GM21381 (cell line): Measurements from ENCODE around the gene SQOR.
"Not testable (repeated sequence)": the region's sequence is repeated elsewhere in the genome, so short reads cannot be mapped to it uniquely, and the experiment has no call there.

Experiments used
- ATAC-seq: cut with Tn5 transposase; IDR thresholded peaks from one replicate; pipeline ENCODE4 v1.9.1; 2021; ENCODE audit warnings: mild to moderate bottlenecking, moderate library complexity; ENCODE audit not compliant: unreplicated experiment

The SQOR gene

GRCh38 chr15:45630917-45631691 lies 3.7 kb upstream of the SQOR start:
- no peak for ATAC-seq

DNA sequence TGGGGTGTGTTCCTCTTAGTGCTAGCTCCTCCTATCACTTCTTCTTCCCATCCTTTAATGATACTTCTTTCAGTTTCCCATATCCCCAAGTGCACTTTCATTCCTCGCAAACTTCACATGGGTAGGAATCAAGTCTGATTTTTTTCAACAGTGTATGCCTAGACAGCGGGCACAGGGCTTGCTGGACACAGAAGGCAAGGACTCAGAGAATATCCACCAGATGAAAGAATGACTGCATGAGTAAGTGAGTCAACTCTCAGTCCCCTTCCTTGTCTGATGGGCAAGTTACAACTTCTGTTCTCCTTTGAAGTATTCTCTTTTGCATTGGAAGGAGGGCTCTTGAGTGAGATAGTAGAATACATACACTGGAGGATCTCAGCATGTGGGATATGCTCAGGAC lies 3.1 kb upstream of the SQOR start:
- no peak for ATAC-seq

GRCh38 chr15:45635191-45635638 lies 386 bp downstream of the SQOR start:
- ATAC-seq = peak; percentile 49

- ATAC-seq = no peak
Observed at GRCh38 chr15:45635763-45636292, 999 bp downstream of the SQOR start.

DNA sequence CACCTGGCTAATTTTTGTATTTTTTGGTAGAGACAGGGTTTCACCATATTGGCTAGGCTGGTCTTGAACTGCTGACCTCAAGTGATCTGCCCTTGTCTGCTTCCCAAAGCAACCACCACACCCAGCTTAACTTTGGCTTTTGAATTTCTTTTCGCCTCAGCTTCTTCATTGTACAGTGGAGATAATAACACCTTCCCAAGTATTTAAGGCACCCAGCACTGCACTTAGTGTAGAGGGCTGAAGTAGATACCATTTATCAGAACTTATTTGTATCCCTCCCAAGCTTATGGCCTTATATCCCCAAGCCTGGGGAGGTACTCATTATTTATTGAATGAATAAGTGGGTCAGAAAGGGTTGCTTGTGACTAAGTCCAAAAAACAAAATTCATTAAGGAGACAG lies 2.3 kb downstream of the SQOR start:
- no peak for ATAC-seq

- peak; percentile 40 for ATAC-seq
Observed at GRCh38 chr15:45637552-45638033, 2.8 kb downstream of the SQOR start.

DNA sequence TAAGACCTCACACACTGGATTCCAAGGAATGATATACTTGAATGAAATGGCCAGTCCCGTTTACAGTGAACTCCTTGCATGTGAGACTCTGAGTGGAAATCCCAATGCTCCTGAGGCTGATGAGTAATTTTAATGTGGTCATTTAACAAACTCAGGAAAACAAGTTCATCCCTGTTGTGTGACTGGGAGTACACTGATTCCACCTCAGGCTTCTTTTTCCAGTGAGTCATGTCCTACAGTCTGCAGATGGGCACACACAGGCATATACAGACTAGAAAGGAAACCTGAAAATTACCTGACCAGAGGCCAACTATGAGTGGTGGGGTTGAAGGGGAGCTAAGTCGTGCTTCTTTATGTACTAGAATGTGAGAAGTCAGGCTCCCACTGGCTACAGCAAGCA lies 5.8 kb downstream of the SQOR start:
- no peak for ATAC-seq

DNA sequence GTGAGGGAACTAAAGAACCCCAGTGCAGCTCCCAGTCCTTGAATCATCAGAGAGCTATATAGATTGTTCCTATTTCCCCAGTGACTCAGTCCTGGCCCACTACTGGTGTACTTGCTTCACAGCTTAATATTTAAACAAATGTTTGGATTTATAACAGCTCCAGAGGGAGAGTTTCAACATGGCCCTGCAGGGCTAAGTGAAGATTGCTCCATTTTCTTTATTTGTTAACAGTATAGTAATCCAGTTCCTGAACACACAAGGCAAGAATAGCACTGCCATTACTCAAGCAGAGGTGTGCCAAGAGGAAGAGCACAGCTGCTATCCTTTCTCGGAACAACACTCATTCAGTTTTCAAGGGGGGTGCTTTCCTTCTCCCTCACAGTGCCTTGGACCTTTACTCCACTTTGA lies 6.5 kb downstream of the SQOR start:
- no peak for ATAC-seq

GRCh38 chr15:45641999-45642932 lies 7.4 kb downstream of the SQOR start:
- ATAC-seq = no peak

GRCh38 chr15:45644437-45644836 lies 9.6 kb downstream of the SQOR start:
- no peak for ATAC-seq

GRCh38 chr15:45645026-45645980 lies 10.5 kb downstream of the SQOR start:
- no peak for ATAC-seq

DNA sequence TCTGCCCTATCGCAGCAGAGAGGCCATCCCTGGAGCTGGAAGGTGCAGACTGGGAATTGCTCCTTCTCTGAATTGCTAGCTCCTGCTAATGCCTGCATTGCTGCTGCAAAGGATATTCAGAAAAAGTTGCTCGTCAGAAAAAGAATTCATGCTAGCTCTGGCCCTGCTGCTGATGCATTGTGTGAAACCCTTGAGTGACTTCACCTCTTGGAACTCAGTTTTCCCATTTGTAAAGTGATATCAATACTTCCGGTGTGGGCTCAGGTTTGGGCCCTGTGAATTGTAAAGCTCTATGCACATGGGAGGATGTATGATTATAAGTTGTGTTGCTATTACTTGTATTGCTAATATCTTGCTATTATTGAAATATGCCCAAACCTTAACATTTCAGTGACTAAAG lies 11.4 kb downstream of the SQOR start:
- ATAC-seq = no peak

DNA sequence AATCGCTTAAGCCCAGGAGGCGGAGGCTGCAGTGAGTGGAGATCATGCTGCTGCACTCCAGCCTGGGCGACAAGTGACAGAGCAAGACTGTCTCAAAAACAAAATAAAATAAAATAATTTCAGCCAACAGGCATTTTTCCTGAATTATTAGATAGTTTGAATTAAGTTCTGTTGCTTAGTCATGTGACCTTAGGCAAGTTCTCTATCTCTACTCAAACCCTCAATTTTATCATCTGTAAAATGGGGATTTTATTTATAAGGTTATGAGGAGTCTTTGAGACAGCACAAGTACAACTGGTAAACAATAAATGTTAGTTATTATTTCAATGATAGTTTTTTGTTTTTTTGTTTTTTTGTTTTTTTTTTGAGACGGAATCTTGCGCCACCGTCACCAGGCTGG lies 13.0 kb downstream of the SQOR start:
- ATAC-seq = no peak

GRCh38 chr15:45648521-45649200 lies 13.8 kb downstream of the SQOR start:
- no peak for ATAC-seq

GRCh38 chr15:45650007-45650406 lies 15.2 kb downstream of the SQOR start:
- not testable (repeated sequence) for ATAC-seq

DNA sequence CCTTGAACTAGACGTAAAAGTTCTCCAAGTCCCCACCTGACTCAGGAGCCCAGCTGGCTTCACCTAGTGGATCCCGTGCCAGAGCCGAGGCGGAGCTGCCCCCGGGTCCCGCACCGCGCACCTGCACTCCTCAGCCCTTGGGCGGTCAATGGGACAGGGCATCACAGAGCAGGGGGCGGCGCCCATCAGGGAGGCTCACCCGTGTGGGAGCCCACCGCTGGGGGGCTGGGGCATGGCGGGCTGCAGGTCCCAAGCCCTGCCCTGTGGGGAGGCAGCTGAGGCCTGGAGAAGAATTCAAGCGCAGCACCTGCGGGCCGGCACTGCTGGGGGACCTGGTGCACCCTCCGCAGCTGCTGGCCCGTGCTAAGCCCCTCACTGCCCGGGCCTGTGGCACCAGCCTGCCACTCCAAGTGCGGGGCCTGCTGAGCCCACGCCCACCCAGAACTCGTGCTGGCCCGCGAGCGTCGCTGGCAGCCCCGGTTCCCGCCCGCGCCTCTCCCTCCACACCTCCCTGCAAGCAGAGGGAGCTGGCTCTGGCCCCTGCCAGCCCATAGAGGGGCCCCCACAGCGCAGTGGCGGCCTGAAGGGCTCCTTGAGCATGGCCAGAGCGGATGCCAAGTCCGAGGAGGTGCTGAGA lies 16.2 kb downstream of the SQOR start:
- no peak for ATAC-seq

DNA sequence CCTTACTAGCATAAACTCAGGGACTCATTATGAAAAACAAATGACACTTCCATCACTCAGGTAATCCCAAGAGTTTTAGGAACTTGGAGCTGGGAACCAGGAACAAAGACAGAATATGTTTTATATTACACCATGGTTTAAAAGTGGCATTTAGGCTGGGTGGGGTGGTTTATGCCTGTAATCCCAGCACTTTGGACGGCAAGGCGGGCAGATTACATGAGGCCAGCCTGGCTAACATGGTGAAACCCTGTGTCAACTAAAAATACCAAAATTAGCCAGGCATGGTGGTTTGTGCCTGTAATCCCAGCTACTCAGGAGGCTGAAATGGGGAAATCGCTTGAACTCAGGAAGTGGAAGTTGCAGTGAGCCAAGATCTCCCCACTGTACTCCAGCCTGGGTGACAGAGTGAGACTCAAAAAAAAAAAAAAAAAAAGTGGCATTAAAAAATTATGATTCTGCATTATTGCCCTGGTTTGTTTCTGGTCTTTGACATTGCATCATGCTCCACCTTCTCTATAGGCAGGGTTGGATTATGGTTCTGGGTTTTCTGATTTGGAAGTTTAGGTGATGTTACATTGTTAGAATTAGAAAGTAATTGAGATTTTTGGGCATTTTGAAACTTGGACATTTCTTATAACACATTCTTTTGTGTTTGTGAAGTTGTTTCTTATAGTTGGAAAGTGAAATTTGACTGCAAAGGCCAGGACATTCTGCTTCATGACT lies 19.0 kb downstream of the SQOR start:
- ATAC-seq = no peak

DNA sequence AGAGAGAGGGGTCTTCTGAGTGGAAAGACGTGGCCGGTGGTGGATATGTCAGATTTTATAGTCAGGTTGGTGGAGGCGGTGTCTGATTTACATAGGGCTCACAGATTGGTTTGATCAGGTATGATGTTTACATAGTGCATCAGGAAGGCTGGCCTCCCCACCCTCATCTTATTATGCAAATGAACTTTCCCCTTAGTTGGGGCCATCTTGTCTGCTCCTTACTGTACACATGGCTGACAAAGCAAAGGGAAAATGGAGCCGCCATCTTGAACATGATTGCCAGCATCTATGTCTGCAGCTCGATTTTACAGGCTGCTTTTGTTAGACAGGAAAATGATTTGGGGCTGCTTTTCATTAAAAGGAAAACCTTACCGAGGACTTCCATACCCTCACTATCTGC lies 19.9 kb downstream of the SQOR start:
- no peak for ATAC-seq

- ATAC-seq = no peak
Observed at GRCh38 chr15:45657254-45657653, 22.4 kb downstream of the SQOR start.
